Epithelial cell of proximal tubule (primary cell): ENCODE data around the gene MUC7. TPM values are rescaled to one million over a fixed set of nuclear protein-coding genes. Genes with fewer than 3 reads are reported as not detected.
"Not testable (repeated sequence)": the region's sequence is repeated elsewhere in the genome, so short reads cannot be mapped to it uniquely, and the experiment has no call there.

Source experiments
- DNase-seq: peaks from one replicate; pipeline ENCODE4 v3.0.0-alpha.2; 2011; ENCODE audit warnings: low read depth
- H3K4me3 ChIP-seq: 2 replicates; pipeline ENCODE4 v1.5.1; 2011; ENCODE audit warnings: low read depth, mild to moderate bottlenecking, low read length
- CTCF ChIP-seq: conservative IDR thresholded peaks from 2 replicates; pipeline ENCODE4 v1.5.1; 2012; ENCODE audit warnings: low read depth, mild to moderate bottlenecking, low read length
- total RNA-seq: library from RNA; depleted of rRNA; stranded (reverse); fragments of >200 nt; gene quantifications from 2 replicates; pipeline ENCODE4 v1.2.3, GENCODE V29; 2015

Gene MUC7
- total RNA-seq, 1 donor from 2014 or later = not detected

- TF ChIP-seq CTCF = no peak
- H3K4me3 ChIP-seq = no peak overlapping the region
- no peak for DNase-seq
Observed at GRCh38 chr4:70452946-70453345, 19.1 kb upstream of the MUC7 start.

GRCh38 chr4:70463335-70463734, 8.7 kb upstream of the MUC7 start:
- DNase-seq = no peak
- TF ChIP-seq CTCF = no peak
- no peak overlapping the region for H3K4me3 ChIP-seq

GRCh38 chr4:70473679-70474078, 1.7 kb downstream of the MUC7 start:
- H3K4me3 ChIP-seq = no peak overlapping the region
- no peak for DNase-seq
- TF ChIP-seq CTCF = no peak

GRCh38 chr4:70488748-70489147, 16.8 kb downstream of the MUC7 start:
- DNase-seq = no peak
- TF ChIP-seq CTCF = no peak
- no peak overlapping the region for H3K4me3 ChIP-seq

GRCh38 chr4:70496231-70496630, 24.2 kb downstream of the MUC7 start:
- H3K4me3 ChIP-seq = no peak overlapping the region
- no peak for DNase-seq
- TF ChIP-seq CTCF = no peak

GRCh38 chr4:70501838-70502237, 29.8 kb downstream of the MUC7 start:
- H3K4me3 ChIP-seq, DNase-seq: not testable (repeated sequence)

- TF ChIP-seq CTCF = no peak
- H3K4me3 ChIP-seq = no peak overlapping the region
- no peak for DNase-seq
Observed at GRCh38 chr4:70504733-70505132, 32.7 kb downstream of the MUC7 start.

GRCh38 chr4:70505151-70505748, 33.3 kb downstream of the MUC7 start:
- DNase-seq = peak; percentile 1
- no peak overlapping the region for H3K4me3 ChIP-seq
- peak; percentile 99 for TF ChIP-seq CTCF
